K562 (cell line): ENCODE results near the gene OR2F2. TPM values are rescaled to one million over a fixed set of nuclear protein-coding genes. Genes with fewer than 3 reads are reported as not detected.
A peak's percentile ranks its signal among the peaks of the same experiment; 100 is the strongest.

ENCODE experiments used
- ARID4B ChIP-seq: sonication (generic); formaldehyde crosslinking; IDR thresholded peaks from 2 replicates; pipeline ENCODE4 v1.8.0; 2022; ENCODE audit warnings: mild to moderate bottlenecking, missing genetic modification reagents
- BRD4 ChIP-seq: fragments of 200-600 bp; sonication (generic); IDR thresholded peaks from 2 replicates; pipeline ENCODE4 v1.6.1; 2017; ENCODE audit warnings: inconsistent platforms
- CBX2 ChIP-seq: fragments of 200-600 bp; sonication (generic); IDR thresholded peaks from one replicate; pipeline ENCODE4 v1.6.1; 2012; ENCODE audit warnings: mild to moderate bottlenecking, low read length, inconsistent platforms; ENCODE audit not compliant: insufficient read depth, poor library complexity, severe bottlenecking
- FOXM1 ChIP-seq, 2 experiments: fragments of 450-650 bp in 1 of 2; sonication (generic) in 1 of 2; formaldehyde crosslinking in 1 of 2; IDR thresholded peaks; 2 replicates each; pipeline versions ENCODE4 v1.6.1 to v1.9.0; 2017 to 2022; ENCODE audit warnings: low read depth in 2 of 2, mild to moderate bottlenecking in 2 of 2, missing genetic modification reagents in 1 of 2, moderate library complexity in 1 of 2
- HNRNPH1 ChIP-seq: fragments of 200-400 bp; formaldehyde crosslinking; optimal IDR thresholded peaks from 2 replicates; pipeline ENCODE3; 2017; ENCODE audit warnings: low read depth, mild to moderate bottlenecking, low read length, moderate library complexity
- JUN ChIP-seq, 2 experiments: sonication (generic) in 1 of 2; formaldehyde crosslinking in 1 of 2; IDR thresholded peaks; 2 replicates each; pipeline versions ENCODE4 v1.6.1 to v1.8.0; 2012 to 2022; ENCODE audit warnings: borderline replicate concordance in 2 of 2, mild to moderate bottlenecking in 2 of 2, improper control_type of control experiment in 1 of 2, low read depth in 1 of 2, low read length in 1 of 2, missing genetic modification reagents in 1 of 2
- KAT2B ChIP-seq: IDR thresholded peaks from one replicate; pipeline ENCODE4 v1.6.1; 2012; ENCODE audit warnings: low read depth, mild to moderate bottlenecking, control low read depth, inconsistent platforms, low read length, moderate library complexity
- NCOR1 ChIP-seq: fragments of 450-650 bp; IDR thresholded peaks from 2 replicates; pipeline ENCODE4 v1.6.1; 2016; ENCODE audit warnings: mild to moderate bottlenecking, moderate library complexity
- NFE2 ChIP-seq: IDR thresholded peaks from 2 replicates; pipeline ENCODE4 v1.6.1; 2014; ENCODE audit warnings: antibody characterized with exemption, low read depth
- NFXL1 ChIP-seq: fragments of 450-650 bp; formaldehyde crosslinking; IDR thresholded peaks from 2 replicates; pipeline ENCODE4 v1.4.0; 2021; ENCODE audit warnings: mild to moderate bottlenecking
- NR1H2 ChIP-seq: sonication (generic); formaldehyde crosslinking; IDR thresholded peaks from 2 replicates; pipeline ENCODE4 v1.4.0; 2020; ENCODE audit warnings: mild to moderate bottlenecking, missing genetic modification reagents
- PBX2 ChIP-seq, 2 experiments: IDR thresholded peaks in 1 of 2; conservative IDR thresholded peaks in 1 of 2; 2 replicates each; pipeline ENCODE4 v1.6.1; 2016; ENCODE audit warnings: low read depth in 2 of 2, mild to moderate bottlenecking in 1 of 2, missing compliant biosample characterization in 1 of 2, missing genetic modification characterization in 1 of 2, moderate library complexity in 1 of 2
- SMARCA4 ChIP-seq: fragments of 450-650 bp; IDR thresholded peaks from 2 replicates; pipeline ENCODE4 v1.6.1; 2016
- SRF ChIP-seq, 2 experiments: fragments of 250-450, 450-650 bp in 1 of 2; sonication (Bioruptor Pico) in 1 of 2; sonication (generic) in 1 of 2; formaldehyde crosslinking; IDR thresholded peaks; 2 replicates each; pipeline versions ENCODE4 v1.5.0 to v1.5.1; 2020 to 2022; ENCODE audit warnings: mild to moderate bottlenecking in 1 of 2, missing genetic modification reagents in 1 of 2
- TCF3 ChIP-seq: sonication (generic); formaldehyde crosslinking; IDR thresholded peaks from 2 replicates; pipeline ENCODE4 v1.4.0; 2020; ENCODE audit warnings: mild to moderate bottlenecking, missing genetic modification reagents
- TSC22D4 ChIP-seq: fragments of 450-650 bp; IDR thresholded peaks from 2 replicates; pipeline ENCODE4 v1.6.1; 2016; ENCODE audit warnings: missing genetic modification characterization, missing biosample characterization, control low read depth
- ZNF217 ChIP-seq: sonication (generic); formaldehyde crosslinking; IDR thresholded peaks from 2 replicates; pipeline ENCODE4 v1.8.0; 2022; ENCODE audit warnings: mild to moderate bottlenecking, missing genetic modification reagents
- ZNF280B ChIP-seq: fragments of 250-450 bp; sonication (Bioruptor Pico); IDR thresholded peaks from 2 replicates; pipeline ENCODE4 v1.5.1; 2021; ENCODE audit warnings: mild to moderate bottlenecking
- ZSCAN29 ChIP-seq: fragments of 450-650 bp; IDR thresholded peaks from 2 replicates; pipeline ENCODE4 v1.6.1; 2017
- polyA plus RNA-seq, 8 experiments: library from polyadenylated mRNA; depleted of rRNA in 4 of 8; stranded (reverse) in 5 of 8; unstranded in 3 of 8; fragments of >200 nt; fragmentation: Nextera tagmentation in 2 of 8; fragmentation: Illumina TruSeq in 1 of 8; extraction: Ambion mirVana in 2 of 8; extraction: Trizol in 1 of 8; gene quantifications; 2 replicates each; pipeline versions ENCODE4 v1.2.1 to v1.2.3, GENCODE V29; 2011 to 2014; ENCODE audit warnings: inconsistent platforms in 1 of 8, missing spikeins in 1 of 8
- total RNA-seq, 7 experiments: library from RNA; depleted of rRNA in 6 of 7; stranded (reverse); fragments of >200 nt in 6 of 7; fragmentation: Illumina TruSeq in 2 of 7; extraction: Trizol in 2 of 7; gene quantifications; 2 replicates each; pipeline versions ENCODE4 v1.2.1 to v1.2.3, GENCODE V29; 2011 to 2021; ENCODE audit warnings: low replicate concordance in 1 of 7

OR2F2 gene
- total and polyA plus RNA-seq, 9 of the 15 experiments (the other 6 are each of a cell fraction or from before 2014, with no cell fraction given): not detected

- TF ChIP-seq JUN (IDR thresholded peaks at IDR 0.05; ENCODE audit: borderline replicate concordance, low read depth, low read length) (peak; percentile 4; the same call in 1 of the 2 replicates), JUN (CRISPR knock-in tag; IDR thresholded peaks at IDR 0.05; ENCODE audit: borderline replicate concordance) (no peak), ZSCAN29 (peak; percentile 93), TCF3 (CRISPR knock-in tag) (no peak), ZNF280B (CRISPR knock-in tag) (no peak), SRF (CRISPR knock-in tag; IDR thresholded peaks at IDR 0.05) (no peak), NFXL1 (CRISPR knock-in tag) (no peak), BRD4 (peak; percentile 83; the same call in 1 of the 2 replicates), PBX2 (CRISPR knock-in tag; IDR thresholded peaks at IDR 0.05; ENCODE audit: low read depth) (no peak), PBX2 (tag; conservative IDR thresholded peaks at IDR 0.05; ENCODE audit: low read depth) (no peak), SMARCA4 (peak; percentile 64; the same call in 1 of the 2 replicates), KAT2B (no peak), TSC22D4 (no peak), CBX2 (no peak), FOXM1 (IDR thresholded peaks at IDR 0.05; ENCODE audit: low read depth) (no peak), FOXM1 (CRISPR knock-in tag; IDR thresholded peaks at IDR 0.05; ENCODE audit: low read depth) (peak; percentile 94), NFE2 (peak; percentile 11), ARID4B (CRISPR knock-in tag) (peak; percentile 78), HNRNPH1 (no peak), NR1H2 (CRISPR knock-in tag) (no peak), NCOR1 (no peak; the same call in 1 of the 2 replicates), ZNF217 (CRISPR knock-in tag) (no peak)
These were observed 33.2 kb upstream of the OR2F2 start, which contains the start of gene TCAF1 (continued) for GRCh38 chr7:143901668-143902331.
